Dermis blood vessel endothelial cell (primary cell): ENCODE measurements around the gene PREX1. TPM values are rescaled to one million over a fixed set of nuclear protein-coding genes. Genes with fewer than 3 reads are reported as not detected.
A peak's percentile ranks its signal among the peaks of the same experiment; 100 is the strongest.
"Not testable (repeated sequence)": the region's sequence is repeated elsewhere in the genome, so short reads cannot be mapped to it uniquely, and the experiment has no call there.

Experiments used
- DNase-seq: peaks from one replicate; pipeline ENCODE4 v3.0.0; 2010
- total RNA-seq: library from RNA; depleted of rRNA; stranded (reverse); fragments of >200 nt; gene quantifications from 2 replicates; pipeline ENCODE4 v1.2.3, GENCODE V29; 2014

Gene PREX1
- total RNA-seq, 1 donor from 2014 or later, result 63.1 TPM

DNA sequence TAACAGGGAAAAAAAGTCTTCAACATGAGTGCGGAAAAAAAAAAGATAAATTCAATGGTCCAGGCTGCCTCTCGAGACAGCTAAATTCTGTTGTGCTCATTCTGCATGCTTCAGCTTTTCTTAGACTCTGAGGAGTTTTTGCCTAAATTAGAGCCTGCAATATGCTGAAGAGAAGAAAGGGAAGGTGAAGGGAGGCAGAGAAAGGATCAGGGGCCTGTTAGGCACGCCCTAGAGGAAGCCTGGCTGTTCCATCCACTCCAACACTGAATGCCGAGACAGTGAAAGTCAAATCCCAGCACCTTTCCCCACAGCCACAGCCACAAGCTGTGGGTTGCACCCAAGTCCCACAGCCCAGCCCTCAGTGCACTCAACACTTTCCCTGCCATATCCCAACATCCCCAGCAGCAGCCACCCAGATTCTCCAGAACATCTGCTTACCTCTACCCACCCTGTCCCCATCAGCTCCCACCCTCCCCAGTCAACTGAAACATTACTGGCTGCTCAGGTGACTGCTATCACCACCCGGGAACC is 37.3 kb downstream of the PREX1 start:
- no peak for DNase-seq

DNA sequence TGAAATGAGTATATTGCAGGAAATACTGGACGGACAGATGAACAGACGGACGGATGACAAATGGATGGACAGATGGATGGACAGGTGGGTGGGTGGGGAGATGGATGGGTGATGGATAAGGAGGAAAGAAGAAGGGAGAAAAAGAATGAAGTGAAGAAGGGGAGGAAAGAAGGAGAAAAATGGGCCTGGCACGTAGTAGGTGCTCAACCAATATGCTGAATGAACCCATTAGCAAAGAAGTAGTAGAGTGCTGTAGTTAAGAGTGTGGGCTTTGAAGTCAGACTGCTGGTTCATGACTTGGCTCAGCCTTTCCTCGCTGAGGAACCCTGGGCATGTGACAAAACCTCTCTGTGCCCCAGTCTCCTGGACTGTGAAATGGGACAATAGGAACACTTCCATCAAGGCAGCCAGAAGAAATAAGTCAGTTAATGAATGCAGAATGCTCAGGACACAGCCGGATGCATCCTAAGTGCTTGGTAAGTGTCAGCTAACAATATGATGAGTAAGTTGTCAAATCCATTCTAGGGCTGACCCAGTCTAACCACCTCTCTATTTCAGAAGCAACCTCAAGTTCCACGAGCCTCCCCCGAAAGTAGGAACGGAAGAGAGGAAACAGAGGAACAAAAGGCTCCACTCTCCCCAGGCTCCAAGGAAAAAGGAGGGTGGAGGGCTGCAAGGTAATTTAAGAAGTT is 37.9 kb downstream of the PREX1 start:
- DNase-seq, result no peak

DNA sequence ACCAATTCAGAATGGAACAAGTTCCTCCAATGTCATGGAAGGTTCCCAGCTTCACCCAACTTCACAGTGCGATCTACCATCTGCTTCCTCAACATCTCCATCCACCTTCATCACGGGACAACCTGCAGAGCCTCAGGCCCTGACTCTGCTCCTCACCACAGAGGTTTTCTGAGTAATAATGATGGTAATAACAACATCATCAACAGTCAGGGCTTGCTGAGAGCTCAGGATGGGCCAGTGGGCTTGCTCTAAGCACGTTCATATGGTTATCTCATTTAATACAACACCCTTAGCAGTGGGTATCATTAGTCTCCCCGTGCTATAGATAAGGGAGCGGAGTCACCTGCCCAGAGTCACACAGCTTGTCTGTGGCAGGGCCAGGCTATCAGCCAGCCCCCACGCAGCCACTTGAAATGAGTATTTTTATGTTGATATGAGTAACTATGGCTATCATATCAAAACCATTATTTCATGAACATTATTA is 38.6 kb downstream of the PREX1 start:
- no peak for DNase-seq

DNA sequence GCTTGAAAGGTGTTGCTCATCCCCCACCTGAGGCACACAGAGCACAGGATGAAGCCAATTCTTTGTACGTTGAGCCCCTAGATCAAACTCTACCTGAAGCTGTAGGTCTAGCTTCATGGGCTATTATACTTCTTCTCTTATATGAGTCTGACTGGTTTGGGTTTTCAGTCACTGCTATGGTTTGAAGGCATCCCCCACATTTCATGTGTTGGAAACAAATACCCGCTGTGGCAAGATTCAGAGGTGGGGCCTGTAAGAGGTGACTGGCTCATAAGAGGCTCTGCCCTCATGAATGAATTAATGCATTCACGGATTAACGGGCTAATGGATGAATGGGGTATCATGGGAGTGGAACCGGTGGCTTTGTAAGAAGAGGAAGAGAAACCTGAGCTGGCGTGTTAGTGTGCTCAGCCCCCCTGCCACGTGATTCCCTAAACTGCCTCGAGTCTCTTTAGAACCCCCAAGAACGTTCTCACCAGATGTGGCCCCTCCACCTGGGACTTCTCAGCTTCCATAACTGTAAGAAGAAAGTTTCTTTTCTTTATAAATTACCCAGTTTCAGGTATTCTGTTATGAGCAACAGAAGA is 39.2 kb downstream of the PREX1 start:
- no peak for DNase-seq

DNA sequence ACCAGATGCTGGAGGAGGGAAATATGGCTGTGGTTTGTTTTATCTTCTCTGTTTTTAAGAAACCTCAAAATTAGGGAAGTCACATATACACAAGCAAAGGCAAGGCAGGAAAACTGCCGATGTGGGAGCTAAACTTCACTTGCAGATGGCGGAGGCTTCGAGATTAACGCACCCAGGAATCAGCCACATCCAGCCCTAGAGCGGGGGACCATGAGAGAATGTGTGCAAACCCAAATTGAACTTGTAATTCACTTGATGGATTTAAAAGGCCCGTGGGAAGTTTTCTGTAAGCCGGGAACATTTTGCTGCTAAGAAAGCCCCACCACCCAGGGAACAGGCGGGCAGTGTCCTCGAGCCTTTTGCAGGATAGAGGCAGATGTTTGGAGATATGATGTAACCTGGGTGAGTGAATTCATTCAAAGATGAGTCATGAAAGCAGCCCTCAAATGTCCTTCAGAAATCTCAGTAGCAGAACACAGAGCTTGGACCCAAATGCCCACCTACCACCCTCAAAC is 39.9 kb downstream of the PREX1 start:
- DNase-seq, result peak; percentile 49

DNA sequence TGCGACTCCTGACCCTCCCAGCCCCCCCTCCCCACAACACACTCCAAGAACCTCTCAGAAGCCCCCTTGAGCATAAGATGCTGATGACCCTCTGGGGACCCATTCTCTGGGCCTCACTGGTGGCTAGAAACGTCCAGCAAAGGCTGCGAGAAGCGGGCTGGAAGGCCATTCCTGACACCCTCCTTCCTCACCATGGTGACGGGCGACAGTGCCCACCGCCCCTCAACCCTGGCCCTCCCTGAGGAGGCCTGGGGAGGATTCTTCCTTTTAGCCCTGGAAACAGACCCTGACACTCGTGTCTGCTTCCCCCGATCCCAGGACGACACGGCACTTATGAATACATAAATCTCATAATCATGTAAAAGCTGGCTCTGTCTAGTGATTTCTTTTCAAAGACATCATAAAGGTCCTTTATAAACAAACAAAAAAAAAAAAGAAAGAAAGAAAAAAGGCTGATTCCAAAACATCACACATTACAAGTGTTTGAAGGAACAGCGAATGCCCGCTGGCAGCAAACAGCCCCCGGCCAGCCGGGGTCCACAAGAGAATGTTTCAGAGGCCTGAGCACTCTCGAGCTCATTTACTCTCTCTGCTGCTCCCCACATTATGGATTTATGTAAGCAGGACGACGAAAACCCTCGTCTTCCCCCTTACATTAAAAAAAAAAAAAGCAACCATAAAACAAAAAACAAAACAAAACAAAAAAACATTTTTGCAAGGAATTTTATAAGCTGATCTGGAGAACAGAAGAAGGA is 40.7 kb downstream of the PREX1 start:
- no peak for DNase-seq

DNA sequence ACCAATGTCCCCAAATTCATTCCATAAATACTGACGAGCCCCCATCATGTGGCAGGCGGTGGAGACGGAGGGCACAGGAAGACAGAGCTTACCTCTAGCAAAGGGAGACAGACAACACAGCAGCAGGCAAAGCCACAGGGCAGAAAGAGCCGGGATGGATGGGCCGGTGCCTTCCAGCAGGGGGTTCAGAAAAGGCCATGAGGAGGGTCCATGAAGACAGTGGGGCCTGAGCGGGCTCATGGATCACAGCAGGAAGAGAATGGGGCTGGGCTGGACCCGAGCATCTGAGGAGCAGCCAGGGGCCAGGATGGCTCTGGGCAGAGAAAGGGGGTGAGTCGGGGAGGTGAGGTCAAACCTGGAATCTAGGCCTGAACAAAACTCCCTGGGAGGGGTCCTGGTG is 42.0 kb downstream of the PREX1 start:
- no peak for DNase-seq

DNA sequence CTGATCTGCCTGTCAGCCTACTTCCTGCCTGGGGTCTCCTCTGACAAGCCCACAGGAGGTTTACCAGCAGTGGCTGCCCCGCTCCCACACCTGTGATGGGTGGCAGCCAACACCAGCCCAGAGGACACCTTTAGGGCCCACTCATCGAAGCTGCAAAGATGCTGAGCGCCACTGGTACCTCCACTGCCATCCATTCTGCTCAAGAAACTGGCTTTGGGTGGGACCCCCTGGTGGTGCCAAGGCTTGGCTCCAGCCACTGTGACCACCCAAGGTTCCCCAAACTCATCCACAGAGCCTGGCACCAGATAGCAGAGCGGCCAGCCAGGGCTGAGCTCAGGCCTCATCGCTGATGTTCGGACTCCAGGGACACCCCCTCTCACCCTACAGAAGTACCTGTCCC is 42.5 kb downstream of the PREX1 start:
- DNase-seq, result no peak

DNA sequence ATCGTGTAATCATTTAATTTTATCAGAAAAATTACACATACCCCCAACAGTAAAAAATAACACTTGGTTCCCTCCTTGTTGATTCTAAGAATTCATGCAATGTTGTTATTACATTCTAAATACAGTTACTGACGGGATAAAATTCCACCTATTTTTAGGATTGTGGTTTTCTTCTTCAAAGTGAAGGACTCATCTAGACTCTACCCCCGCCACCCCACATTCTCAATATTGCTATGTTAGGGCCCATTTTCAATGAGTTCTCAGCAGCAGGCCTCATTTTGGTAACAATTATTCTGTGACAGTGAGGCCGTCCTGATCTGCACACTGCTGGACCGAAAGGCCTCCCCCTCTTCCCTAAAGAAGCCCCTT is 43.5 kb downstream of the PREX1 start:
- no peak for DNase-seq

DNA sequence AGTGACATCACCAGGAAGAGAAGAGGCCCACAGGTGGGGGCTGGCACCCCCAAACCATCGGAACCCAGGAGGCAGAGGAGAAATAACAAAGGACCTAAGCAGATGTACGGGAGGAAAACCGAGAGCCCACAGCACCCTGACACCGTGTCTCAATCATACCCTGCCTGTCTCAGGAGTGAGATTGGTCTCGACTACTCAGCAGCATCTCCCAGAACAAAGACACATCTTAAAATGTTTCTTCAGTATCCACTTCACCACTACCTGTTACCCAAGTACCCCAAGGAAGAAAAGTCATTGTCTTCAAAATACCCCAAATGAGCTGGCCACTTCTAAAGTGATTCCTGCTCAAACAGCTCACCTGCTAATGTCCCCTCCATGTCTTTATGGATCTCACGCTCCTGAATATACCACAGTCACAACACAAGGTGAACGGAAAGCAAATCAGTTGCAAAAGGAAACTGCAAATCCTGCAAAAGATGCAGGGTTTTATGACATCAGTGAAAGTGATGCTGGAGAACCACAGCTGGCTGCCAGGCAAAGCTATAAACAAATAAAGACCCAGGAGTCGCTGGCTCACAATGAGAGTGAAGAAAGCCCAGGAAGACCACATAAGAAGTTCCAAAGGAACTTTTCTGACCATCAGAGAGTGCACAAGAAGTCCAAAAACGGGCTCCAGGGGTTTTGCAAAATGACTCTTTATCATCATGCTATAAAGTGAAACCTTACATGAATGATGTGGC is 44.1 kb downstream of the PREX1 start:
- DNase-seq, result no peak

DNA sequence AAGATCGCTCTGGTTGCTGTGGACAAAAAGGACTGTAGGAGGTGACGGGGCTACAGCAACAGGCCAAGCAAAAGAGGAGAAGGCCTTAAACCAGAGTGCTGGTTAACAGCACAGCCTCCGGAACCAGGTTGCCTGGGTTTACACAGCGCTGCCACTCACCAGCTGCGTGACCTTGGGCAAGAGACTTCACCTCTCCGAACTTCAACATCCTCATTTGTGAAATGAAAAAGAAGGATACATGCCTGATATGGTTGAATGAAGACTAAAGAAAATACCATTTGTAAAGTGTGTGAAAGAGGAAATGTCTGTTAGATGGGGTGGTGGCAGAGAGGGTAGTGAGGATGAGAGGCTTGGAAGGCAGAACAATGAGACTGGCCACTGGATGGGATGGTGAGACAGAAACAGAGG is 44.9 kb downstream of the PREX1 start:
- no peak for DNase-seq

DNA sequence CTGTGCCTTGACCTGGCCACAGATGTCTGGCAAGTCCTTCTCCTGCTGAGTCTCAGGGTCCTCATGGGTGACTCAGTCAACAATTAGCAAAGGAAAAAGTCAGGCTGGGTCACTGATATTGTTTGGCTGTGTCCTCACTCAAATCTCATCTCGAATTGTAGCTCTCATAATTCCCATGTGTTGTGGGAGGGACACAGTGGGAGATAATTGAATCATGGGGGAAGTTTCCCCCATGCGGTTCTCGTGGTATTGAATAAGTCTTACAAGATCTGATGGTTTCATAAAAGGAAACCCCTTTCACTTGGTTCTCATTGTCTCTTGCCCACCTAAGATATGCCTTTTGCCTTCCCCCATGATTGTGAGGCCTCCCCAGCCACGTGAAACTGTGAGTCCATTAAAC is 45.7 kb downstream of the PREX1 start:
- peak; percentile 32 for DNase-seq

DNA sequence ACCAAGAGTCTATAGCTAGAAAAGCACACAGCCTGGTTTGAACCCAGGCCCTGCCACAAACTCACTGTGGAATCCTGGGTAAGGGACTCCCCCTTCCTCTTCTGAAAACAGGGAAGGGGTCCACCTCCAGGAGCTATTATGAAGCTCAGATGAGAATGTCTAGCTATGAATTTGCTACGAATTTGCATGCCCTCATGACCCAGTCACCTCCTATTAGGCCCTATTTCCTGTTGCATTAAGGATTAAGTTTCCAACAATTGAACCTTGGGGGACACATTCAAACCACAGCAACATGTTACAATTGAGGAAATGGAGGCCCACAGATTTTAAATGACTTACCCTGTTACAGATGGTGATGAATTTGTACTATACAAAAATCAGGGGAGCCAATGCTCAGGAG is 46.2 kb downstream of the PREX1 start:
- DNase-seq, result no peak

DNA sequence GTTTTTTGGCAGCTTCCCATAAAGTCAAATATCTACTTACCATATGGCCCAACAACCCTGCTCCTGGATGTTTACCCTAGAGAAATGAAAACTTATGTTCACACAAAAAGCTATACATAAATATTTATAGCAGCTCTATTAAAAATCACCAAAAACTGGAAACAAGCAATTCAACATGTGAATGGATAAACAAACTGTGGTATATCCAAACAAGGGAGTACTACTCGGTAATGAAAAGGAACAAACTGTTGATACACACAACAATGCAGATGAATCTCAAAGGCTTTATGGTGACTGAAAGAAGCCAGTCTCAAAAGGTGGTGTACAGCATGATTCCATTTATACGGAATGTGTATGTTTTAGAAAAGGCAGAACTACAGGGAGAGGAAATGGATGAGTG is 48.4 kb downstream of the PREX1 start:
- DNase-seq, result no peak

DNA sequence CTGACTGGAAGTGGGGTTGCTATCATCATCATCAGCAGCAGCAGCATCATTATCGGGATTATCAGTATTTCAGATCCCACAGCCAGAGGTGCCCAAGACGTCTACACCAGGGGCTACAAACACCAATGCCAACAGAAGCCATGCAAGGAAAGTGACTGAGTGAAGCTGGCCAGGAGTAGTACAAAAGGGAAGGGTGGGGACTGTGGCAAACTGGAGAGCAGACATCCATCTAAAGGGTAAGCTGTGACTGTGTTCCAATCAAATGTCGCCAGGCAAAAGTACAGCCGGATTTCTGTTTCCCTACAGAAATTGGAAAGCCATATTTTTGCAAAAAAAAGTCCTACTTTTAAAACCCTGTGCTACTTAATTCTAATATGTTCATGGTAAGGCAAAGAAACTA is 50.0 kb downstream of the PREX1 start:
- no peak for DNase-seq

DNA sequence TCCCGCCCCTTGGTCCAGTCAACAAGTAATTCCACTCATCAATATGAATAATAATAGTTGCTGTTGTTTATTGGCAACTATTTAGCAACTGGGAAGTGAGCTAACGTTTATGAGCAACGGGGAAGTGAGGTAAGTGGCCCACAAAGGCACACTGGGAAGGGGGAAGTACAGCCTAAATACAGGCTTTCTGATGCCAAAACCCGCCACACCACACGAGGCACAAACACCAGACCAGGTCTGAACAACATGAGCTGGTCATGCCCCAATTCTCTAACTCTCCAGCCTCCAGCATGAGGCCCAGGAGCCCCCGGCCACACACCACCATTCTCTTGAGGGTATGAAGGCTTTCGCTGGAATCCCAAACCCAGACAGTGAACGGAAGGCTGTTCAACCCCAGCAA is 50.8 kb downstream of the PREX1 start:
- peak; percentile 13 for DNase-seq

DNA sequence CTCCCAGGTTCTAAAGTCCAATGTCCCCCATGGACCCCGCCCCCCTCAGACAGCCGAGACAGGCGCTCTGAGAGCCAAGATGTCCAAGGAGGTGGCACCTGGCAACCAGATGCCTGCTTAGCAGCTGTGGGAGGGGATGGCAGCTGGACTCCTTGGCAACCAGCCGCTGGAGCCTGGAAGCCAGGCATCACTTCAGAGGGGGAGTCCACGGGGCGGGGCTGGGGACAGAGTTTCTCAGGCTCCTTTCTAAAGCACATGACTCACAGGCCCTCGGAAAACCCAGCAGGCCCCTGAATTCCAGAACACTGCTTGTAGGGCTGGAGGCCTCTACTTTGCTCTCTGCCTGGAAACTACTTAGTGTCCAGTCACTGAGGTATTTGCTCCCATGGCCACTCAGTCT is 51.5 kb downstream of the PREX1 start:
- DNase-seq, result peak; percentile 33

DNA sequence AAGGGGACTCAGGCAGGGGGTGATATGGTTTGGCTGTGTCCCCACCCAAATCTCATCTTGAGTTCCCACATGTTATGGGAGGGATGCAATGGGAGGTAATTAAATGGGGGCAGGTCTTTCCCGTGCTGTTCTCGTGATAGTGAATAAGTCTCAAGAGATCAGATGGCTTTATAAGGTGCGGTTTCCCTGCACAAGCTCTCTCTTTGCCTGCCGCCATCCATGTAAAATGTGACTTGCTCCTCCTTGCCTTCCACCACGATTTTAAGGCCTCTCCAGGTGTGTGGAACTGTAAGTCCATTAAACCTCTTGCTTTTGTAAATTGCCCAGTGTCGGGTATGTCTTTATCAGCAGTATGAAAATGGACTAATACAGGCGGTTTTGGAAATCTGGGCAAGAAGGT is 52.3 kb downstream of the PREX1 start:
- not testable (repeated sequence) for DNase-seq

DNA sequence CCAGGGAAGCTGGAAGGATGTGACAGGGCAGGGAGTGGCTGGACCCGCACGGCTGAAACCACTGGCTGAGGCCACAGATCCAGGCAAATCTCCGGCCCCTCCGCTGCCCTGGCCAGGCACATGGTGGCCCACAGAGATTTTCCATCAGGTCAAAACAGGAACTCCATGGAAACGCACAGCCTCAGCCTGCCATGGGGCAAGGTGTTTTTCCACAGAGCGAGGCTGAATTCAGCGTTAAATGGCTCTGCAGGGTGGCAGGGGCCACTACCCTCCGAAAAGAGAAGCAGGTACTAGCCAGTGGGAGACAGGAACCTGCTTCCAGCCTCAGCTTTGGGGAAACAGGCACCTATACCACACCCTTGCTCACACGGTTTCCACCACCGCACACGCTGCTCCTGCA is 53.1 kb downstream of the PREX1 start:
- DNase-seq, result no peak

DNA sequence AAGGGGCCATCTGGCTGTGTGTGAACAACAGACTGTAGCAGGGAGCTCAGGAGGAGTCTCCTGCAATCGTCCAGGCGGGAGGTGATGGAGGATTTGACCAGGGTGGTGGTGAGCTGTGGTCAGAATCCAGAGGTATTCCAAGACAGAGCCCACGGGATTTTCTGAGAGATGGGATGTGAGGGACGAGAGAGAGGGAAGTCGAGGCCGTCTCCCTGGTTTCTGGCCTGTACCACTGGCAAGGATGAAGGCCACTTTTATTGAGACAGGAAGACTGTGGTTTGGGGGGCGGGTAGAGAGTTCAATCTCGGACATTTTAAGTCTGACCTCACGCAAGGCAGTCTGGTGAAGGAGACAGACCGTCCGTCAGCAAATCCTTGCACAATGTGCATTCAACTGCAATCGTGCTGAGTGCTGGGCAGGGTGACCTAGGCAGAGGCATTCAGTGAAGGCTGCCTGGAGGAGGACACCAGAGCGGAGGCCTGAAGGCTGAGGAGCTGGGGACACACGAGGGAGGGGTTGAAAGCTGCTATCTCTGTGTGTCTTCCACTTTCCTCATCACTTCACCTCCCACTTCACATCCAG is 53.9 kb downstream of the PREX1 start:
- no peak for DNase-seq

DNA sequence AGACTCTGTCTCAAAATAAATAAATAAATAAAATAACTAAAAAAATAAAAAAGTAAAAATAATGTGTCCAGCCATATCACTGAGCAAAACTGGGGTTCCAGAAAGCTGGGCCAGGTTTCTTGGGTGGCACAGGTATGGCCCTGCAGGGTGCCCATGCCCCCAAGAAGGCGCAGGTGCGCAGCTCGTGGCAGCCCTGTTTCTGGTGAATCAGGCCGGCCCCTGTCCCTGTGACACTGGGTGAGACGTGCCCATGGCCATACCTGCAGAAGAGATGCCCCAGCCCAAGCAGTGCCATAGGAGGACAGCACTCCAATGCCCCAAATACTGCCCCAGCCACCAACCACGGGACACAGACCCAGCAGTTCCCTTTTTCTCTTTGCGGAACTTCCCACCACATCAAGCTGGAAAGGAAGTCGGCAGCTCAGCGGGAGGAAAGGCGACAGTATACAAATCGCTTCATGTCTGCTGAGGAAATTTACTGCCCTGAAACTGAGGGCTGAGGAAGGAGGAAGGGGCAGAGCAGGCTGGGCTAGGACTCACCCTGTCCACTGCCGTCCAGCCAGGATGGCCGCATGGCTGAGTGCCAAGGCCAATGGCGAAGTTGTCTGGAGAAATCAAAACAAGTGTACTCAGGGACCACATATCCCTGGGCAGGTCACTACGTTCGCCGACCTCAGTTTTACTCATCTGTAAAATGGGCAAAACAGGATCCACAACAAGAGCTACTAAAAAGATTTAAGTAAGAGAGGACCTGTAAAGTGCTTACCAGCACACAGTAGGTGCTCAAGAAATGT is 55.4 kb downstream of the PREX1 start:
- DNase-seq, result peak; percentile 49

DNA sequence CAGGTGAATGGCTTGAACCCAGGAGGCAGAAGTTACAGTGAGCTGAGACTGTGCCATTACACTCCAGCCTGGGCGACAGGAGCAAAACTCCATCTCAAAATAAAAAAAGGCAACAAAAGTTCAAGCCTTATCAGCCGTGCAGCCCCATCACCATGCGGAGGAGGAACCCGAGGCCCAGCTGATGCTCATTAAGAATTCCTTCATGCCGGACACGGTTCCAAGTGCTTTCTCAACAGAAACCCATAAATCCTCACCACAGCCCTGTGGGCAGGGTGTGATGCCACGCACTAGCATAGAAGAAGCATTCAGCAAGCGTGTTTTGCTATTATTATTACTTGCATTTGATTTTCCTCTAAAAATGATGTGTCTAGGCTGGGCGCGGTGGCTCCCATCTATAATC is 56.3 kb downstream of the PREX1 start:
- DNase-seq, result no peak
